NCI-H446 treated with DMSO at 0.1 percent for 48 hours (cell line): Measurements from ENCODE around the gene ATP5F1D.
"Not testable (repeated sequence)": the region's sequence is repeated elsewhere in the genome, so short reads cannot be mapped to it uniquely, and the experiment has no call there.

Experiments
- DNase-seq: peaks from one replicate; lab custom pipeline; 2025; lab: John Stamatoyannopoulos, UW

ATP5F1D gene

DNA sequence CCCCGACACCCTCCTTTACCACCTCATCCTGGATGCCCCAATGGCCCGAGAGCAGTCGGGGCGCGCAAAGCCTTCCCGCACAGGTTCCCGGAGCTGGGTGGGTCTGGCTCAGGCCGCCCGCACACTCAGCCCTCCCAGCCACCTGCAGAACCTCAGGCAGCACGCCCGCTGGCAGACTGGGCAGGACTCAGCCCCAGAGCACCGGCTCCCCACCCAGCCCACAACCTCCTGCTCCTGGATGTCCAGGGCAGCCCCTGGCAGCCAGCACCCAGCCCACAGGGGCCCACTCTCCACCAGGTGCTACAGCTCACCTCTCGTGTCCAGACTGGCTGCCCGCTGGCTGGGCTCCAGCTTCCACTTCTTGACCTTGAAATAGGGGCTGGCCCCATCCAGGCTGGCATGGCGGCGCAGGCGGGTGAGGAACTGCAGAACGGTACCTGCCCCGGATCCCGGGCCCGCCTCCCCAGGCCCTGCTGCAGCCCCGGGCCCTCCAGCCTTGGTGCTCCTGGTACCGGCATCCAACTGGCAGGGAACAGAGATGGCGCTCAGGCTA lies 8.4 kb upstream of the ATP5F1D start:
- DNase-seq, result no peak

DNA sequence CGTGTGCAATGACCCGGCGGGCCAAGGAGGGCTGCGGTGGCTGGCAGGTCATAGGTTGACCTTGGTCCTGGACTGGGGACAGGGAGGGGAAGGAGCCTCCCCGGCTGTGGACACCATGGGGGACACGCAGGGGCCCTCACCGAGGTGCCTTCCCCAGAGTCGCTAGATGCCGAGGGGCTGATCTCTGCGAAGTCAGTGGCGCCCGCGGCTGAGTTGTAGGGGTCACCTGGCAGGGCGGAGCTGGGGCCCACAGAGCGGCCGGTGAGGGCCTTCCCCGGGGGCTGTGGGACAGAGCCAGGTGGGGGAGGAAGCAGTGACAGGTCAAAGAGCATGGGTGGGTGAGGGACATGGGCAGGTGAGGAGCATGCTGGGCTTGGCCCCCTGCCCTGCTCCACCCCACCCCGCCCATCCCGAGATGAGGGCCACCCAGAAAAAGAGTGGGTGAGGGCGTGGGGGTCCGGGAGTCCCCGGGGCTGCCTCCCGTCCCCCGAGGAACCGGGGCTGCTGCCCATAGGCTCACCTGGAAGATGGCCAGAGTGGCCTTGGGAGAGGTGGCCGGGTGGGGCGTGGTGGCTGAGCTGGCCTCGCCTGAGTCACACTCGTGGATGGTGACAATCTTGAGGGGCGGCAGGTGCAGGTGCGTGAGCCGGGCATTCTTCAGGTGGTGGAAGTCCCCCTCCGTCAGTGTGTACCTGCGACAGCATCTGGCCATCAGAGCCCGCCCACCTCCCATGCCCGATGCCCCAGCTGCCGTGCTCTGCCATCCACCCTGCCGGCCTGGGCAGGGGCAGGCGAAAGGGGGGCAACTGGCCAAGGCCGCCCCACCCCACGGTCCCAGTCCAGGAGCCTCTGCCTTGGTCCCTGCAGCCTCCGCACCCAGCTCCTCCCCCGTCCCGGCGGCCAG lies 7.2 kb upstream of the ATP5F1D start:
- no peak for DNase-seq

DNA sequence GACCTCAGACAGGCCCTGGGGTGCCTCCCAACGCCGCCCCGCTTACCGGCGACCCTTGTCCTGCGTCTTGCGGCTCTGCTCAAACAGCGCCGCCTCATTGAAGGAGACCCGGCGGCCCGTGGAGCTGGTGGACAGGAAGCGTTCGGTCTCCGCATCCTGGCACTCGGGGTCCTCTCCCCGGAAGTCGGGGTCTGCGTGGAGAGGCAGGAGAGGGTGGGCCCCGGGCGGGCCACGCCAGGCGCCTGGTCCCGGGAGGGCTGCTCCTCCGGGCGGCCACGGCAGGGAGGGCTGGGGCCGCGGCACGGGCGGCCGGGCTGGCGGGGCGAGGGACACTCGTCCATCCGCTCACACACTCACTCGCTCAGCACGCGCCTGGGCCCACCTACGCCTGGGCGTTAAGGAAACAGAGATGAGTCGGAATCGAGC lies 6.6 kb upstream of the ATP5F1D start:
- no peak for DNase-seq

DNA sequence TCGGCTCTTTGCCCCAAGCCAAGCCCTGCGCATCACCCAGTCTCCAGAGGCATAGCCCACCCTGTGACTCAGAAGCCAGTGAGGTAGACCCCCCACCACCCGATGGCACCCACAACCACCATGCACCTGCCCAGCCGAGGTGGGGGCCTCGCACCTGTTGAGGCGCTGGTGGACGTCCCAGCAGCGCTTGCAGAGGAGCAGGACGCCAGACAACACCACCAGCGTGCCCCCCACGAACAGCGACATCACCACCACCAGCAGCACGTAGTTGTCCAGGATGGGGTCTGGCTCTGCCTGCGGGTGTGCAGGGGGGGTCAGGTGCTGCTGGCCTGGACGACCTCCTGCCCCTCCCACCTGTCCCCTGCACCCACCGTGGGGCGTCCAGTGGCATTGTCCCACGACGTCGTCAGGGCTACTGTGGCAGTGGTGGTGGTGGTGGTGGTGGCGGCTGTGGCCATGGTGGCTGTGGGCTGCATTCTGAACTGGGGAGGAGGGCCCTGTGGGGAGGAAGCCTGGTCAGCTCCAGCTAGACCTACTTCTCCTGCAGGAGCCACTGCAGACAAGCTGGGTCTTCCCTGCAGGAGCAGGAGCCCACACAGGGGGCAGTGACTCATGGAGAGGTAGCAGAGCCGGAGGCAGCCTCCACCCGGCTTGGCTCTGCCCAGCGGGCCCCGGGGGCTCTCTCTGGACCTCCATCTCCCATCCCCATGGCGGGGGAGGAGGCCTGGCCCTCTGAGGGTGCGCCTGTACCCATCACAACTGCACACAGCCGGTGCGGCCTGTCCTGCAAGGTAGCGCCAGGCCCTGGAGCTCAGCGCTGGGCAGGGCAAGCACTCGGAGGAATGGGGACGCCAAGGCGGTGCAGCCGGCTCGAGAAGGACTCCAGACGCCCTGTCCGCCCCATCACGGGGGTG lies 5.7 kb upstream of the ATP5F1D start:
- no peak for DNase-seq

DNA sequence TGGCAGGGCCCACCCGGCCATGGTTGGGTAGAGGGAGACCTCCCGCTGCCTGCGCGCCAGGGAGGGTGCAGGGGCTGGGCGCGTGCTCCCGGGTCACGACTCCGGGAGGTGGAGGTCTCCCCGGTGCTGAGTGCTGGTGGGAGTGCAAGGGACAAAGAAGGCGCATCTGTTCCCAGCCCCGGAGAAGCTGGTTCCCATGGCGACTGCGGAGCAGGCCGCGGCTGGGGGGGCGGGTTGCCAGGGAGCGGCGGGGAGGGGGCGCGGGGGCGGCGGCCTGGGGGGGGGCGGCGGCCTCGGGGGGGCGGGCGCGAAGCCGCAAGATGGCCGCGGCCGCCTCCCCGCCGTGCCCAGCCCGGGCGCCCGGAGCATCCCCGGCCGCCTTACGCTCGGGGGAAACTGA lies 5.0 kb upstream of the ATP5F1D start:
- no peak for DNase-seq

DNA sequence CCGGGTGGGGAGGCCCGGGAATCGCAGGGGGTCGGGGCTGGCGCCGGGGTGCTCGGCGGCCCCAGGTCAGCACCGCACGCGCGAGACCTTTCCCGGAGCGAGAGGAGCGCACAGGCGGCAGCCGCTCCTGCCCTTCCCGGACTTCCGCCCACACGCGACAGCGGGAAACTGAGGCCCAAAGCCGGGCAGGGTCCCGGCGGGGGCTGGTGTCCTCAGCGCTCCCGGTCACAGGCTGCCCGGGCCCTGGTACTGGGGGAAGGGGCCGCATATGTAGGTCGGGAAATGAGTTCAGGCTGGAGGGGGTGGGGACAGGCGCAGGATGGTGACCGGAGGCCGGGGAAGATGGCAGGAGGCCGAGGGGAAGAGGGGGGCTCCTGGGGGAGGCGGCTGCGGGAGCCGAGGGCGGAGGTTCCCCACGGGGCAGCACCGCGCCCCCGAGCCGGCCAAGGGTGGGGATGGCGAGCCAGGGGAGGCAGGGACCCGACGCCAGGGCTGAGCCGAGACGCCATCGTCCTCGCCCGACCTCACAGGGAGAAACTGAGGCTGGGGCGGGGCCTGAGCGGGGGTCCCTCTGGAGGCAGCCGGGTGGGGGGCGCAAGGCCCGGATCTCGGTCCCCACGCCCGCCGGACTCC lies 4.4 kb upstream of the ATP5F1D start:
- no peak for DNase-seq

DNA sequence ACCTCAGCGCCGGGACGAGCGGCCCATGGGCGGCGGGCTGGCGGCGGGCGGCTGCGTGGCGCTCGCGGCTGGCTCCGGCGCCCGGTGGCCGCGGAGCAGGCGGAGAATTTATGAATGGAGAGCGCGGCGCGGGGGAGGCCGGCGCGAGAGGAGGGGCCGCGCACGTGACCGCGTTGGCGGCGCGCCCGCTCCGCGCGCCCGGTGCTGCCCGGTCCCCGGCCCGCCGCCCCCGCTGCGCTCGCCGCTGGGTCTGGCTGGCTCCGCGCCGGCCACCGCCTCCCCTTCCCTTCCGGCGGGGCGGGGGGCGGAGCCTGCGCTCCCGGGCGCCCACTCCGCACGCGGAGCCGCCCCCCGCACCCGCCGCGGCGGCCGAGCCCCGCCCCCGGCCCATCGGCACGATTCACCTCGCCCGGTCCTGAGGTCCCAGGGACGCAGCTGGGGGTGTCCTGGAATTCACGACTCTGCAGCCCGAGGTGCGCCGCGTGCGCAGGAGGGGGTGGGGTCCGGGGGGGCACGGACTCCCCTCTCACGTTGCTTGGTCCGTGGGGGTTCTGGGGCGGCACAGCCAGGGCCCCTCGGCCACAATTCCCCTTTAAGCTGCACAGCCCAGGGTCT lies 3.7 kb upstream of the ATP5F1D start, which contains the start of gene CBARP:
TSS of gene CBARP (minus strand) at position 252 of the 615 bp plus-strand sequence. CDS start 1,905 bp downstream, outside the sequence.
- no peak for DNase-seq

DNA sequence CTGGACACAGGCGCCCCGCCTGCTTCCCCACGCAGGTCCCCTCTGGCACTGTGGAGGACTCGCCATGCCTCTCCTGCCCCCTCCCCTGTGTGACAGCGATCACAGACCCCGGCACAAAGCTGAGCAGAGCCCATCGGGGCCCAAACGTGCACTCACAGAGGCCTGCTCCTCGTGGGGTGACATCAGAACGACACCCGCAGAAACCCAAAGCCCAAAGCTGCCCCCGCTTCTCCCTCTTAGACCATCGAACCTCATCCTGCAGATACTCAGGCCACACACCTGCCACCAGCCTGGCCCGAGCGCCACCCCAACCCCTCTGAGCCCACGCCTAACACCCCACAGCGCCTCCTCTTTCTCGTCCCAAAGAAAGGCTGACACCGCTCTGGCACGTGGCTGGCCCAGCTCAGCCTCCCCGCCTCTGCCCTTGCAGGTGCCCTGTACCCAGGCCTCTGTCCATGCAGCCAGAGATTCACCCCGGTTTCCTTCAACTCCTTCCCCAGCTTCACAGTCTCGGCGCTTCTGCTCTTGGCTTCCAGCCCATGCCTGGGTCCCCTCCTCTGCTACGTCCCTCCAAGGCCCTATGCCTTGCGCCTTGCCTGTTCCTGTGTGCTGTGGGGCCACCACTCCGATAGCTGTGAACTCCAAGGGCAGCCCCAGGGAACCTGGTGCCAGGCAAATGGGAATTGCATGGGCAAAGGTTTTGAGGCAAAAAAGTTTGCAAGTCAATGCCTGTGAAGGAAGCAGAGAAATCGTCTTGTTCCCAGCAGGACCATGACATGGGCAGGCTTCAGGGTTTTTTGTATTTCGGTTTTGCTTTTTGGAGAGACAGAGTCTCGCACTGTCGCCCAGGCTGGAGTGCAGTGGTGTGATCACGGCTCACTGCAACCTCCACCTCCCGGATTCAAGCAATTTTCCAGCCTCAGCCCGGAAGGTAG lies 2.9 kb upstream of the ATP5F1D start:
- DNase-seq, result no peak

DNA sequence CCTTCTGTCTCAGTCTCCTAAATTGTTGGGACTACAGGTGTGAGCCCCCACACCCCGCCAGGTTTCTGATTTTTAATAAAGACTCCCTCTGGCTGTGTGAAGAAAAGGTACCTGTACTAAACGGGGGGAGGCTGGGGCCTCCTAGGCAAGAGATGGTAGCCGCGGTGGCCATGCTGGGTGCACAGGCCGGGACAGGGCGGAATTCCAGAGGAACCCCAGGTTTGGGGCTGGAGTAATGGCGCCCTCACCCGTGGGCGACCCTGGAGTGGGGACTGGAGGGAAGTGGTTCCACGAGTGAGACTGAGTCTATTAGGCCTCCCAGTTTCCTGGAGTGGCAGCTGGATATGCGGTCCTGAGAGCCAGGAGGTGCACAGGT lies 2.1 kb upstream of the ATP5F1D start:
- DNase-seq, result no peak

DNA sequence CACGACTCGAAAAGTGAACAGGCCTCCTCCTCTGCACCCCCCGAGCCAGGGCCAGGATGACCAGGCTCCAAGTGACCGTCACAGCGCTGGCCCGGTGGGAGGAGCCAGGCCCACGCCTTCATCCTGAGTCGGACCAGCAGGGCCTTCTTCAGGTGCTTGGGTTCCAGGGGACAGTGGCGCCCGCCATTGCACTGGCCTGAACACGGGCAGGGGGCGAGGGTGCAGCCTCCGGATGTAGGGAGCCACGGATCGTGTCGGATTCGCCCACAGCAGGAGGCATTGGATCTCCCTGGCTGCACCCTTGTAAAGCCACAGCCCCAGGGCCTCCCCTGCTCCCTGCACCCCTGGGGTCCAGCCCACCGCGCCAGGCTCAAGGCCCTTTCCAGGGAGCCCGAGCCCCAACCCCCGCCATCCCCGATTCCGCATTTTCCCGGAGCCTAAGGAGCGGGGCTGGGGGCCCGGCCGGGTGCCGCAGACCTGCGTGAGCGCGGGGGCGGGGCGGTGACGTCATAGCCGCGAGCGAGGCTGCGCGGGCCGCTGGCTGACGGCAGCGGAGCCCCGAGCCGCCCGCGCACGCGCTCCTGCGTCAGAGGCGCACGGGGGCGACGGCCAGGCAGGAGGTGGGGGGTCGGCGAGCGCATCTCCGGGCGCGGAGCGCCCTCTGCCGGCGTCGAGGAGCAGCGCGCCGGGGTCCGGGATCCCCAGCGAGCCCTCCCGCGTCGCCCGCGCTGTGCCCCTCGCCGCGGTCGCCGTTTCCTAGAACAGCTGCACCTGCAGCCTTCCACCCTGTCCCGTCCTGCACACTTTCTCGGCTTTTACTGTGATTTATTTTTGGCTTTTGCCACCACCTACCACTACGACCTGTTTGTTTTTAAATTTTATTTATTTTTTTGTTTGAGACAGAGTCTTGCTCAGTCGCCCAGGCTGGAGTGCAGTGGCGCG lies 1.5 kb upstream of the ATP5F1D start:
- peak; percentile 75 for DNase-seq

DNA sequence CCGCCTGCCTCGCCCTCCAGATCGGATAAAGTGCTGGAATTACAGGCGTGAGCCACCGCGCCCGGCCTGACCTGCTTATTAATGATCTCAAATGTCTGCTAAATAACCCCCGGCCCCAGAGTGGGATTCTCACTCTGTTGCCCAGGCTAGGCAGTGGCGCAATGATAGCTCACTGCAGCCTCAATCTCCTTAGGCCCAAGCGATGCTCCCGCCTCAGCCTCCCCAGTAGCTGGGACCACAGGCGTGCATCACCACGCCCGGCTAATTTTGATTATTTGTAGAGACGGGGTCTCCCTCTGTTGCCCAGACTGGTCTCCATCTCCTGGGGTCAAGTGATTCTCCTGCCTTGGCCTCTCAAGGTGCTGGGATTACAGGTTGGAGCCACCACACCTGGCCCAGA lies 626 bp upstream of the ATP5F1D start:
- no peak for DNase-seq

DNA sequence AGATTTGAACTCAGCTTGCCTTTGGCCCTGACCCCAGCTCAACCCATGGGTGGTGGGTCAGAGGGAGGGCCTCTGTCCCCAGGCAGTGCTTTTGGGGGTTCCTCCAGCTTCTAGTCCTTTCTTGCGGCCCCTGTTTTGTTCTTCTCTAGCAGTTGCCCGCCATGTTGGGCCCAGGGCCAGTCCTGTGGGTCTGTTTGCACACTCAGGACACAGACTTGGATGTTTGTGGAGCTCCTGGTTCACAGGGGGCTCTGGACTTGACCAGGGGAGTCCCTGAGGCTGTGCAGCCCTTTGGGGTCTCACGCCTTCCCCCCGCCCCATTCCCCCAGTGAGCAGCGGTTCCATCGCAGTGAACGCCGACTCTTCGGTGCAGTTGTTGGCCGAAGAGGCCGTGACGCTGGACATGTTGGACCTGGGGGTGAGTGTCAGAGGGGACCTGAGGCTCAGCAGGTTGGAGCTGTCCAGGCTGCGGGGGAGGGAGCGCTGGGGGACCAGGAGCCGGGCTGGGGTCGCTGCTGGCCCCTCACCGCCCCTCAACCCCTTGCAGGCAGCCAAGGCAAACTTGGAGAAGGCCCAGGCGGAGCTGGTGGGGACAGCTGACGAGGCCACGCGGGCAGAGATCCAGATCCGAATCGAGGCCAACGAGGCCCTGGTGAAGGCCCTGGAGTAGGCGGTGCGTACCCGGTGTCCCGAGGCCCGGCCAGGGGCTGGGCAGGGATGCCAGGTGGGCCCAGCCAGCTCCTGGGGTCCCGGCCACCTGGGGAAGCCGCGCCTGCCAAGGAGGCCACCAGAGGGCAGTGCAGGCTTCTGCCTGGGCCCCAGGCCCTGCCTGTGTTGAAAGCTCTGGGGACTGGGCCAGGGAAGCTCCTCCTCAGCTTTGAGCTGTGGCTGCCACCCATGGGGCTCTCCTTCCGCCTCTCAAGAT lies 2.5 kb downstream of the ATP5F1D start:
- peak; percentile 69 for DNase-seq

DNA sequence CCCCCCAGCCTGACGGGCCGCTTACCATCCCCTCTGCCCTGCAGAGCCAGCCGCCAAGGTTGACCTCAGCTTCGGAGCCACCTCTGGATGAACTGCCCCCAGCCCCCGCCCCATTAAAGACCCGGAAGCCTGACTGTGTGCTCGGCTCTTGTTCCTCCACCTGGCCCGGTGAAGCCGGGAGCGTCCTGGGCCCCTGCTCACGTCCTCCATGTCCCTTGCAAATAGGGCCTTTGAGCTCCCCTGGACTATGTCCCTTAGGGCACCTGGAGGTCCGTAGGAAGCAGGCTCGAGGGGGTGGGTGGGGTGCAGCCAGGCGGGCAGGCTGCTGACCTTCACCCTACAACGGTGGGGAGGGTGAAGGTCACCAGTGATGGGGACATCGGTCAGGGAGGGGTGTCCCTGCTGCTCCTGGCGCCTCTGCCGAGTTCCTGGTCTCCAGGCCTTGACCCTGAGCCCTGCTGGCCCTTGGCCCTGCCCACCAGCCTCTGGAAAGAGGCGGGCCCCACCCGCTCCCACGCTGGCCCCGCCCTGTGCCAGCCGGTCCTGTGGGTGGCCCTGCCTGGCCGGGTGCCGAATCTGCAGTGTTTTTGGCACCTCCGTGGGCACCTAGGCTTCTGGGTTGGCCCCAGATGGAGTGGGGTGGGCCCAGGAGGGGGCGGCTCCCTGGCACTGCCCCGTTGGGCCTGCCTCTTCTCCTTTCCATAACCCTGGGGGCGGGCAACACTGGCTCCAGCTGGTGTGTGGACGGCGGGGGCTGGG lies 3.3 kb downstream of the ATP5F1D start:
- peak; percentile 35 for DNase-seq

DNA sequence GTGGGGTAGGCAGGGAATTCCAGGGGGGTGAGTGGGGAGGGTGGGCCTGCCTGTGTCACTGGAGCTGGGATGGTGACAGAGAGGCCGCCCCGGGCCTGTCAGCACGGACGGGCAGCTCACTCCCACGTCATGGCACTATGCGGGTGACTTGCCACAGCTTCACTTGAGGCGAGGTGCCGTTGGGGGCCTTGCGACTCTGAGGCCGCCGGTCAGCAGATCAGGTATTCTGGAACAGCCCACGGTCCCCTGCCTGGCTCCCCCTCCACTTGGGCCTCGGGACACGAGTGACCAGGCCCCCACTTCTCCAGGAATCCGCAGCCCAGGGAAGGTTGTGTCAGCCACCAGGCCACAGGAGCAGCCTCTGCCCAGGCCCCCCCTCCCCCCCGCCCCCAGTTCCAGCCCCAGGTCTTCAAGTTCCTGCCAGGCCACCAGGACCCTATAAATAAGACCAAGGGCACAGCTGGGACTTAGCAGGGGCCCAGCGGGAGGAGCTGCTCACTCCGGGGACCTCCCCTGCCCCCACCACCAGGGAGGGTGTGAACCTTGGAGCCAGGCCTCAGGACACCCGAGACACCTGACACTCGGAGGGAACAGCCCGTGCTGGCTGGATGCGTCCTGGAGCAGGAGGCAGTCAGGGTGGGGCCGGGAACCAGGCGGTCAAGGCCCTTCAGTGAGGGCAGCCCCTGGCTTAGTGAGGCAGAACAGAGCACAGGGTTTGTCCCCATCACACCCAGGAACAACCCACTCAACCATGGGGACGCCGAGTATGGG lies 4.1 kb downstream of the ATP5F1D start:
- DNase-seq, result no peak

DNA sequence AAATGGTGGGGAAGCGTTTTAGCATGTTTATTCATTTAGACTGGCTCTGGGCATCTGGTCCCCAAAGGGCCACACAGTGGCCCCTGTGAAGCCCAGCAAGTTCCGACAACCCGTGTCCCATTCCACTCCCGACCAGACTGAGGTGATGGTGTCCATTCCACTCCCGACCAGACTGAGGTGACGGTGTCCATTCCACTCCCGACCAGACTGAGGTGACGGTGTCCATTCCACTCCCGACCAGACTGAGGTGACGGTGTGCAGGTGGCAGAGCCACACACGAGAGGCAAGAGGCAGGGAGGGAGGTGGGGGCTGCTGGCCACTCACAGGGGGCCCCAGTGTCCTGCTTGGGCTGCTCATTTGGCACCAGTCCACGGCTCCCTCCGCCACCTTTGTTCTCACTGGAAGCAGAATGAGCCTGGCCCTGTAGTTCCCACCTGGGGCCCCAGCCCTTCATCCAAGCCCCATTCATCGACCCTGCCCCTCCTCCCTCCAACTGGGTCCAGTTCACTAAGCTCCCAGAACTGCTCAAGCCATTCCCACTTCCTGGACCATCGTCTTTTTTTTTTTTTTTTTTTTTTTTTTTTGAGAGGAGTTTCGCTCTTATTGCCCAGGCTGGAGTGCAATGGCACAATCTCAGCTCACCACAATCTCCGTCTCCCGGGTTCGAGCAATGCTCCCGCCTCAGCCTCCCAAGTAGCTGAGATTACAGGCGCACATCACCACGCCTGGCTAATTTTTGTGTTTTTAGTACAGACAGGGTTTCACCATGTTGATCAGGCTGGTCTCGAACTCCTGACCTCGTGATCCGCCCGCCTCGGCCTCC lies 4.9 kb downstream of the ATP5F1D start:
- not testable (repeated sequence) for DNase-seq

DNA sequence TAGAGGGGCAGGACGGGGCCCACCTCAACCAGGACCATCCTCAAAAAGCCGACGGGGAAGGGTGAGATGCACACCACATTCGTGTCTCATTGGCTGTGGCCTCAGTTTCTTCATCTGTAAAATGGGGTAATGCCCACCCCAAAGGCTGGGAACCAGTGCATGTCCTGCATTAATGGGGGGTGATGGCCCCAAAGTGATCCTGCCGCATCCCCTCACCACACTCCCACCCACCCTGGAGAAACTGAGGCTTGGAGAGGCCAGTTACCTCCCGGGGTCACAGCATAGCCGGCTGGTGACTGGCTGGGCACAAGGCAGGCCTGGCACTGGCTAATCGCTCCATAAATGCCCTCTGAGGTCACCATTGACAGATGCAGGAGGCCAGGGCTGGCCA lies 6.2 kb downstream of the ATP5F1D start:
- DNase-seq, result no peak
